Astrocyte of the hippocampus (primary cell): Measurements from ENCODE around the gene CX3CR1.

Source experiments
- DNase-seq: peaks from one replicate; pipeline ENCODE4 v3.0.0; 2011; ENCODE audit warnings: low read depth, low spot score

The CX3CR1 gene

DNA sequence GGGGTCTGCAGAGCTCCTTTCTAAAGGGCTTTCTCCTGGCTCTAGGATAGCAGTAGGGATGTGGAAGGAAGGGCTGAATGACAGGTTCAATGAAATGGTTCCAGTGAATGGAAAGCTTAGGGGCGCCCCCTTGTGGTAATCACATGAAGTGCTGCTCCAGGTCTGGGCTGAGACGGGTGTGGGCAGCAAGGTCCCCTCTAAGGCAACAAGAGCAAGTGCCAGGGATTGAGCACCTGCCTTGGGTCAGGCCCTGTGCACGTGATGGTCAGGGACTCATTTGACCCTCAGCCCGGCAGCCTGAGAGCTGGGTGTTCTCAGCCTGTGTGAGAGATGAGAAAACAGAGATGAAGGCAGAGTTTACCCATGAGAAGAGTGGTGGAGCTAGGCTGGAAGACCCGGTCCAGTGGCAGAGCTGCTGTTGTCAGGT, 12.1 kb upstream of the CX3CR1 start:
- DNase-seq: peak; percentile 66

DNA sequence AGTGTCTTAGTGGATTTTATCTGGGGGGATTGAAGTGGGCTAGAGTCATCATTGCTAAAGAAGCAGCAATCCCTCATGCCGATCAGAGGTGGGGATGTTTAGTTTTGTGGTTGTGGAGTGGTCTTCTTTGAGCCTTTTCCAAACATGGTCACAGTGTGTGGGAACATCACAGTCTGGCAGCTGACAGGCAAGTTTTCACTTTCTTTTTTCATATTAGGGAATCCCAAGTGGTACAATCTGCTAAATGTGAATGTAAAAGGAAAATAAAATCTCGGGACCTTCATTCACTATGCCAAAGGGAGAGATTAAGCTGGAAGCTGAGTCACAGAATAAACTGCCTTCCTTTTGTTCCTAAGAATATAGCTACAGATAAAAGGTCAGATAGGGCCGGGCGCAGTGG, 10.4 kb upstream of the CX3CR1 start:
- peak; percentile 6 for DNase-seq

GRCh38 chr3:39289107-39289506, 9.3 kb upstream of the CX3CR1 start:
- DNase-seq: no peak

GRCh38 chr3:39288300-39288808, 8.5 kb upstream of the CX3CR1 start:
- DNase-seq: peak; percentile 92

DNA sequence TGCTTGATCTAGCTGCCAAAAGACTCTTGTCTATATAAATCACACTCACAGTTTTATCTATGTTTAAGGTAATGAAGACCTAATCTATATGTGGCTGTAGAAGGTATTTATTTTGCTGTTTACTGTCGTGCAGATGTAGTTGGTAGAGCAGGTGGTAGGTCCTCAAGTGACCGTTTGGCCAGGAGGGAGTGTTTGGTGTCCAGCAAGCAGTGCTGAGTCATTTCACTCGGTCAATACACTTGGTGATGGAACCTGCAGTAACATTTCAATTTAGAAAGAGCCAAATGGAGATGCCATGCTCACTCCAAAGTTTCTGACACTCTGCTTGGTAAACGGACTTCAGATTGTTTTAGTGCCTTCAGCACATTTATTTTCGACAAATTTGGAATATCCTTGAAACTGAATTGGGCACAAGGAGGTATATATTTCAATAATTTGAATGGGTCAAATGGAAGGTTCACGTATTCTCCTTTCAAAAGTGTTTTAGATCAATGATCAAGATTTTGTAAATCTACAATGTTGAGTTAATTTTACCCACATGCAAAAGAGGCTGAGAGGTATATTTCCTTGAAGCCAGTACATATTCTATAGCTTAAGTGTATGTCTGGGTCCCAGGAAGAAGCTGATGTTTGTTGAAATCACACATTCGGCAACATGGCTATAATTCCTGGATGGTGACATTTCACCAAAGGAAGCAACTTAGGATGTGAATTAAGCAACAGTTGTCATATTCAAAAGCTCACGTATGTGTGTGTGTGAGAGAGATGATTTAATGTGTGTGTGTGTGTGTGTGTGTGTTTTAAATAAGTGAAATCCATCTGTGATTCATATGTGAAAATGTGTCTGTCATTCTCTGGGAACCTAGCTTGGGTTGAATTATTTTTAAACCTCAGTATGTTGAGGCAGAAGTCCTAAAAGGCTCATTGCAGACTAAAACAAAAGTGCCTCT, 7.7 kb upstream of the CX3CR1 start:
- no peak for DNase-seq

DNA sequence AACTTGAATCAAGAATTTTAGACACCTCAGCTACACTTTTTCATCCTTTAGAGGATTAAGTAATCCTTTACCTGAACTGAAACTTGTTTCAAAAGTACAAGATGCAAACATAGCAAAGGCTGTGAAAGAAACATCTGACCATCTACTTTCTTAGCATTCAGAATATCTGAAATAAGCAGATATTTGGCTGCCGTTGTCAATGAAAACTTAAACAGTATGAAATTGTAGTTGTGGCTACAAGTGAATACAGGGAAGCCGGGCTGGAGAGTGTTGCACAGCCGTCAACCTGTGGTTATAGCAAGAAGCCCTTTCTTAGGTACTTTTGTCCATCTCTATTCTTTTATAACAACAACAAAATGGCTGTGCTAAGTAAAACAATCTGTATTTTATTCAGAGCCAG, 6.9 kb upstream of the CX3CR1 start:
- DNase-seq: no peak

- no peak for DNase-seq
These were observed 5.5 kb upstream of the CX3CR1 start for GRCh38 chr3:39285332-39285731.

DNA sequence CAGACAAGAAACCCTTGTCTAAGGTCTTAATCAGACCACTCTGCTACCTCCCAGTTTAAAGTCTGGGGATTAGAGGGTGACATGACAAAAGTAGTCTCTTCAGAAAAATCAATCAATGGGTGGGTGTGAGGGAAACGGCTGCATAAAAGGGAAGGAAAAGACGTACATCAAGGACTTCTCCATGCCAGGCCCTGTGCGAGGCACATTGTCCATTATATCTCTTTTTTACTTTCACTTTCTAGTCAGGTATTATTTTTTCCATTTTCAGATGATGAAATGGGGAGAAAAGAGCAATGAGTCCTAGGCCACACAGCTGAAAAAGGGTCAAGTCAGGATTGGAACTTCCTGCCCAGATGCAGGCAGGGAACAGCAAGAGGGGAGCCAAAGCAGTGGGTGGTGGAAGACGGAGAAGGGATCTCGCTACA, 4.6 kb upstream of the CX3CR1 start:
- DNase-seq: no peak

- no peak for DNase-seq
These were observed 2.2 kb upstream of the CX3CR1 start for GRCh38 chr3:39282057-39282456.

DNA sequence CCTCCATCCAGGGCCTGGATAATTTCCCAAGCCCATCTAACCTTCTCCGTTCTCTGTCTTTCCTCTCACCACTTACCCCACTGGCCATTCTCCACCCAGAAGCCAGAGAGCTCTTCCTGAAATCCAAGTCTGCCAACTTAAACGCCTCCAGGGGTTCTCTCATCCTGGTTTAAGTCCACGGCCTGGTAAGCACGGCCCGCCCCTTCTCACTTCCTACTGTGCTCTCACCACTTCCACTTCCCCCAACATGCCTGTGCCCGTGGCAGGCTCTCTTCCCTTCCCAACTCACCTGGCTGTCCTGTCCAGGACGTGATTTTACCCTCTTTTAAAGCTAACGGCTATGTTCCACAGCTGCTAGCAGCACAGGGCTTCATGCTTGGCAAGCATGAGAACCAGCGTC, 1.7 kb upstream of the CX3CR1 start:
- DNase-seq: no peak

DNA sequence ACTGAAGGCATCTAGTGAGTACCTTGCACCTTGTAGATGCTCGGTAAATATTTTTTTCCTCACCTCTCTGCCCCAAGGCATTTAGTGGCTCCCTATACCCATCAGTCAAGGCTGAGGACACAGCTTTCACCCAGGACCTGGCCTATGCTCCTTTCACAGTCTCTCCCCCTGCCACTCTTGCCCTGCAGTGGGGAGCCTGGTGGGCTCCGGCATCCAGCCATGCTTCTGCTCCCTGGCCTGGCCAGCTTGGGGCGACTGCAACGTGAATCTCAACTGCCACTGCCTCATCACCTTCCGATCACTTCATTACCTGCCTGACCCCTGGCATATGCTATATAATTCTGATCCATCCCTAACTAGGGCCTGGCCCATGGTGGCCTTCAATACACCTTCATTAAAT, 735 bp upstream of the CX3CR1 start:
- no peak for DNase-seq

DNA sequence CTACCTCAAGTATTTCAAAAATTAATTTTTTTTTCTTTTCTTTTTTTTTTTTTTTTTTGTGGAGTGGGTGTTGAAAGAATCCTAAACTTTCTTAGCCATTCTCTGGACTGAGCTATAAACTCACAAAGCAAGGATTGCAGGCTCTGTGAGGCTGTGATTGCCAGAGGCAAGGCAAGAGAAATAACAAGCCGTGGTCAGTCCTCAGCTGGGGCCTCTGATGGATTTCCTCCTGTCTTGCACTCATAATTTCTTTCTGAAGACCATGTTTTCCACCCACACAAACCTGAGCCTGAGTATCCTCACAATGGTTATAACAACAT, 1.3 kb downstream of the CX3CR1 start:
- no peak for DNase-seq

DNA sequence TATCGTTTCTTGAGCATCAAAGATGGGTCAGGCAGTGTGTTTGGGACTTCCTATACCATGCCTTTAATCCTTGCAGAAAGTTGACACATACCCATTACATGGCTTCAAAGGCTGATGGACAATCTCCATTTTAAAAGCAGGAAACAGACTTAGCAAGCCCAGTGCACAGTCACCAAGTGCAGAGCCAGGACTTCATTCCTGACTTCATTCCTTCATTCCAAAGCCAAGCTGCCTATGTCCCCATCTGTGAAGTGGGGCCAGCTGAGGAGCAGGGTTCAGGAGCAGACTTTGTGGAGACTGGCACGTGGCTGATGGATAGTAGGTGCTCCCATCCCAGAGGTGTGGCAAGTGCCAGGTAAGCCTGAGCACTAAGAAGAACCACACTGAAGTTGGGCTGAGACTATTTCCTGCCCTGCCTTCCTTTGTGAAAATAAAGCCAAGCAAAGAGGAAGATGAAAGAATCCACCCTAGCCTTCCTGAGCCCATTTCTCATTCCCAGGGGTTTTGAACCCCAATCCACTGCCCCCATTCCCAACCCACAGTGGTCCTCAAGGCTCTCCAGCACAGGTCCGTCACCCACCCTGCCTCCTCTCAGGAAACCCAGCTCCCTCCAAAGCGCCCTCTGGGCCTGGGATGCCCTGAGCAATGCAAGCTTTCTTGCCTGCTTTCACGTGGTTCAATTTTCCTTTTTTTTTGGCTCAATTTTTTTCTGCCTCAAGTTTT, 1.8 kb downstream of the CX3CR1 start:
- no peak for DNase-seq

DNA sequence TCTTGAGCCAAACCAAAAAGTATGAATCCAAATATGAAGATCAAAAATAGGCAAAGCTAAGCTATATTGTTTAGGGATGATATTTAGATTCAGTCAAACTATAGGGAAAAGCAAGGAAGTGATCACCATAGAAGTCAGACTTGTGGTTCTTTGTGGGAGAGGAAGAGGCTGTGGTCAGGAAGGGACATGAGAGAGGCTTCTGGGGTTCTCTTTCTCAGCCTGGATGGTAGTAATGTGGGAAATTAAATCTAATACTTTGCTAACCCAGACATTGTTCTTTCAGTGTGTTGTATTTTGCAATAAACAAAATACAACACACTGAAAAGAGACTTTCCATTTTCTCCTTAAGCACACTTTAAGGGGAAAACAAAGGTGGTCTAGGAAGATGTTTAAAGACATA, 3.1 kb downstream of the CX3CR1 start:
- no peak for DNase-seq

DNA sequence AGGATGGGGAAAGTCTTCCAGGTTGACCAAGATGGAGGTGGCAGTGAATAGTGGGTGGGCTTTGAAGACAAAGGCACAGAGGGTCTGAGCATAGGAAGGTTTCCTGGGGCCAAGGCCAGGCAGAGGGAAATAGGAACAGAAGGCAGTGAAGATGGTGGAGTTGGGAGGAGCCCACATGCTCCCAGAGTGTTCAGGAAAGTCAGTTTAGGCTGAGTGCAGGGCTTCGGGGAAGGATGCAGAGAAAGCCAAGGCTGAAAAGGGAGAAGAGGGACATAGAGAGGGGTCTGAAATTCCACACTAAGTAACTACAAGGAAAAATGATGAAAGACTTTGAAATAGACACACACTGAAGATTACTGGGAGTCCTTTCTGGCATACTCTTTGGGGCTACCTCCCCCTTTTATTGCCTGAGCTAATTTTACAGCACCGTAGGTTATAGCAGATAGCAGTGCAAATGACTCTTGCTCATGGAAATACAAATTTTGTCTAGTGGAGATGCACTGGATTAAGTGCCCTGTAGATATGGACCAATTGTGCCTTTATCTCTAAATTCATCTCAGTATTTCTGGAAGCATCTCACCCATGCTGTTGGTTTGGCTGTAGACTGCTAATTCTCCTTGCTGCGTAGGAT, 3.8 kb downstream of the CX3CR1 start:
- no peak for DNase-seq

GRCh38 chr3:39275052-39275451, 4.8 kb downstream of the CX3CR1 start:
- no peak for DNase-seq

DNA sequence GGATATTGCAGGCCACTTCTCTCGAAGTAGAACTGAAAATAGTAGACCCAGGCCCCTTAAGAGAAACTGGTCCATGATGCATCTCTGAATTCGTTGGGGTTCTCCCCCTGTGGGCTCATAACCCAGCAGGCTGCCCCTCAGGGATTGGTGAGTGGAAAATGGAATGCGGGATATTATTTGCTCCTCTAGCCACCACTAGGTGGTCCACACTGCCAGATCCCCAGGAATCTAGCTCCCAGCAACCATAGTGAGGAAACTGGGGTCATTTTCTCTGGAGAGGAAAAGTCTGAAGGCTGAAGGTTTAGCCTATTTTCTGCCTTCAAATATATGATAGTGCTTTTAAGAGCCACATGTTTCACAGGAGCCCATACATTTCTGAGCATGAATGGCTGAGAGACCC, 6.7 kb downstream of the CX3CR1 start:
- no peak for DNase-seq

- DNase-seq: no peak
These were observed 7.6 kb downstream of the CX3CR1 start for GRCh38 chr3:39272191-39272590.

DNA sequence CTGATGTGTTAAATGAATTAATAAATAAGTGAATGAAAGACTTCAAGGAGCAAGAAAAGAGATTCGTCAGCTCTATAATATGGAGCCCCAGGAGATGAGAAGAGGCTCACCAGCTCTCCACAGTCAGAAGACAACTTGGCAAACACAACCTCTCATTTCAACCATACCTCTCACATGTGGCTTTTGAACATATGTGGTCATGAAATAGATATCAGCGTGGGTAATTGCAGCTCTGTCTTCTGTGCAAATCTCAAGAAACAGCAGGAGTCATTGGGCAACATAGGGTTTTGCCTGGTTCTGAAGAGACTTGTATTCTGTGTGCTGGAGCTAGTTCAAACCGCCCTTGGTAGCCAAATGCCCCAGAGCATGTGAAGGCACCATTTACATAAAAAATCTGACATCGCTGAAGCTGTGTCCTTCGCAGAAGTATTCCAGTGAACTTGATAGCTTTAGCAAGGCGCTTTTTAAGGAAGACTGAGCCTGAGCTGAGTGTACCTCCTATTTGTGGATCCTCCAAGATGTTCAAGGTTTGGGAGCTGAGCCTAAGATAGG, 8.4 kb downstream of the CX3CR1 start:
- no peak for DNase-seq

- DNase-seq: no peak
These were observed 10.3 kb downstream of the CX3CR1 start for GRCh38 chr3:39269528-39269927.

- no peak for DNase-seq
These were observed 11.3 kb downstream of the CX3CR1 start for GRCh38 chr3:39268549-39268900.
